ENCODE data around the gene PSMA6. TPM values are rescaled to one million over a fixed set of nuclear protein-coding genes. Genes with fewer than 3 reads are reported as not detected.

Gene PSMA6
- total and polyA plus RNA-seq, 2 of the 13 experiments (the other 11 are each of a cell fraction or from before 2014, with no cell fraction given): 525 to 1,109 TPM

DNA sequence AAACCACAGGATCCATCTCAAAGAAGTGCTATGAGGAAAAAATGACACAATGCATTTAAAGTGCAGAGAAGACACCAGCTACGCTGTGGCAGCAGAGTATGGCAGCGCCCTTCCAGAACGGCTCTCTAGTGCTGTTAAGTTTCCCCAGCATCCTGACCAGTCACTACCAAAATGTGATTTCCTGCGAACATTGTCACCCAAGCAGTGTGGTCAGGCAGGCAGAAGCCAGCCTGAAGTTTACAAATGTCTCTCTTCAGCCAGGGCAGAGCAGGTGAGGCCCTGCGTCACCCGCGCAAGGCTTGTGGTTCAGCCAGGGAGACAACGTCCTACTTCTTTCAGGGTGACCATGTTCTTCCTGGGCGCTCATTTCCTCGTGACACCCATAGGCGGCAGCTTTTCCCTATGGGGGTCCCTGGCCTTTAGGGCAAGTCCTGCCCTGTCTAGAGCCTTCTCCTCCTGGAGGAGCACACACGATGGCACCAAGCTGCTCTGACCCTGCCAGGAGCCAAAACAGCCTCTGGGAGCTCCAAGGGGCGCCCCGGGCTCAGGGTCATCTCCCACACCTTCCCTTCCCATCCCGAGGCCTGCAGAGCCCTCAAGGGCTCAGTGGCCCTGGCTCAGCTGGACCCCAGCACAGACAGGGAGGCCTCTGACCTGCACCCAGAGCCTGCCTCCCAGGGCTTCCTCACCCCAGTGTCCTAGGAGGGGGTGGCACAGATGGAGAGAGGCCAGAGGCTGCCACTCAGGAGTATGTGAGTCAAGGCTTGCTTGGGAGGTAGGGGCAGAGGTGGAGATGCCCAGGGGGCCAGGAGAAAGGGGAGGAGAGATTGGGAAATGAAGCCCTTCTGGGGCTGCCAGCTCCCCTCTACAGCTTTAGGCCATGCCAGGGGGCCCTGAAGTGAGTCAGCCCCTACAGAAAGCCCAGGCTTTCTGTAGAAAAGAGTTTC is 41.9 kb downstream of the PSMA6 start (continued):
- TF ChIP-seq ZMAT3 (CRISPR knock-in tag; conservative IDR thresholded peaks at IDR 0.05) (no peak), GLI4 (CRISPR knock-in tag; IDR thresholded peaks at IDR 0.05; ENCODE audit: borderline replicate concordance) (peak; percentile 74), ZNF343 (CRISPR knock-in tag; IDR thresholded peaks at IDR 0.05) (0 out of 2 replicates have a peak, but pooled peaks have one; percentile 70), MXI1 (IDR thresholded peaks at IDR 0.05; ENCODE audit: borderline replicate concordance, low read depth, low read length) (no peak), ZBTB7A (CRISPR knock-in tag; IDR thresholded peaks at IDR 0.05) (no peak), GPN1 (CRISPR knock-in tag; IDR thresholded peaks at IDR 0.05; ENCODE audit: borderline replicate concordance) (no peak), MEIS1 (CRISPR knock-in tag; IDR thresholded peaks at IDR 0.05; ENCODE audit: borderline replicate concordance) (peak; percentile 58; the same call in 1 of the 2 replicates), ZFAT (CRISPR knock-in tag; conservative IDR thresholded peaks at IDR 0.05) (no peak), ZNF614 (CRISPR knock-in tag; IDR thresholded peaks at IDR 0.05; ENCODE audit: borderline replicate concordance) (peak; percentile 87; the same call in 1 of the 2 replicates), GTF2F1 (IDR thresholded peaks at IDR 0.05; ENCODE audit: low read length) (no peak), ARNT (IDR thresholded peaks at IDR 0.05) (no peak), ATM (IDR thresholded peaks at IDR 0.05; ENCODE audit: borderline replicate concordance) (no peak), MBD4 (IDR thresholded peaks at IDR 0.05; ENCODE audit: borderline replicate concordance, low read length) (no peak), GTF3A (CRISPR knock-in tag; conservative IDR thresholded peaks at IDR 0.05) (no peak), ATF7-NPFF (CRISPR knock-in tag; IDR thresholded peaks at IDR 0.05; ENCODE audit: low read depth) (no peak), ZNF75D (CRISPR knock-in tag; IDR thresholded peaks at IDR 0.05; ENCODE audit: borderline replicate concordance) (no peak), NFYB (CRISPR knock-in tag; IDR thresholded peaks at IDR 0.05) (no peak), ZFP37 (CRISPR knock-in tag; IDR thresholded peaks at IDR 0.05; ENCODE audit: borderline replicate concordance) (peak; percentile 62; the same call in 1 of the 2 replicates), ZBTB7B (CRISPR knock-in tag; IDR thresholded peaks at IDR 0.05) (peak; percentile 98), ZNF761 (CRISPR knock-in tag; conservative IDR thresholded peaks at IDR 0.05) (no peak; the same call in 1 of the 2 replicates), FOXP1 (IDR thresholded peaks at IDR 0.05) (no peak), FOXP1 (CRISPR knock-in tag; IDR thresholded peaks at IDR 0.05) (no peak)
- TF ChIP-seq, protein P1, sequence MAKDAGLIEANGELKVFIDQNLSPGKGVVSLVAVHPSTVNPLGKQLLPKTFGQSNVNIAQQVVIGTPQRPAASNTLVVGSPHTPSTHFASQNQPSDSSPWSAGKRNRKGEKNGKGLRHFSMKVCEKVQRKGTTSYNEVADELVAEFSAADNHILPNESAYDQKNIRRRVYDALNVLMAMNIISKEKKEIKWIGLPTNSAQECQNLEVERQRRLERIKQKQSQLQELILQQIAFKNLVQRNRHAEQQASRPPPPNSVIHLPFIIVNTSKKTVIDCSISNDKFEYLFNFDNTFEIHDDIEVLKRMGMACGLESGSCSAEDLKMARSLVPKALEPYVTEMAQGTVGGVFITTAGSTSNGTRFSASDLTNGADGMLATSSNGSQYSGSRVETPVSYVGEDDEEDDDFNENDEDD (CRISPR knock-in tag; IDR thresholded peaks at IDR 0.05; ENCODE audit: borderline replicate concordance): peak; percentile 63; the same call in 1 of the 2 replicates
- TF ChIP-seq, protein P2, sequence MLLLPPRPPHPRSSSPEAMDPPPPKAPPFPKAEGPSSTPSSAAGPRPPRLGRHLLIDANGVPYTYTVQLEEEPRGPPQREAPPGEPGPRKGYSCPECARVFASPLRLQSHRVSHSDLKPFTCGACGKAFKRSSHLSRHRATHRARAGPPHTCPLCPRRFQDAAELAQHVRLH (CRISPR knock-in tag; IDR thresholded peaks at IDR 0.05; ENCODE audit: borderline replicate concordance, low read depth): peak; percentile 94
- TF ChIP-seq, protein P3, sequence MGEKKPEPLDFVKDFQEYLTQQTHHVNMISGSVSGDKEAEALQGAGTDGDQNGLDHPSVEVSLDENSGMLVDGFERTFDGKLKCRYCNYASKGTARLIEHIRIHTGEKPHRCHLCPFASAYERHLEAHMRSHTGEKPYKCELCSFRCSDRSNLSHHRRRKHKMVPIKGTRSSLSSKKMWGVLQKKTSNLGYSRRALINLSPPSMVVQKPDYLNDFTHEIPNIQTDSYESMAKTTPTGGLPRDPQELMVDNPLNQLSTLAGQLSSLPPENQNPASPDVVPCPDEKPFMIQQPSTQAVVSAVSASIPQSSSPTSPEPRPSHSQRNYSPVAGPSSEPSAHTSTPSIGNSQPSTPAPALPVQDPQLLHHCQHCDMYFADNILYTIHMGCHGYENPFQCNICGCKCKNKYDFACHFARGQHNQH (CRISPR knock-in tag; IDR thresholded peaks at IDR 0.05): peak; percentile 74; the same call in 1 of the 2 replicates
- TF ChIP-seq, protein P4, sequence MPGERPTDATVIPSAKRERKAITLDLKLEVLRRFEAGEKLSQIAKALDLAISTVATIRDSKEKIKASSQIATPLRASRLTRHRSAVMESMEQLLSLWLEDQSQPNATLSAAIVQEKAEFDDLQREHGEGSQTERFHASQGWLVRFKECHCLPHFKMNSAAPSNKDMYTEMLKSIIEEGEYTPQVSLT (CRISPR knock-in tag; IDR thresholded peaks at IDR 0.05; ENCODE audit: borderline replicate concordance, low read depth): no peak
